HG02623 (cell line): ENCODE data around the gene PRKCH.
A peak's percentile ranks its signal among the peaks of the same experiment; 100 is the strongest.
"Not testable (repeated sequence)": the region's sequence is repeated elsewhere in the genome, so short reads cannot be mapped to it uniquely, and the experiment has no call there.

Experiments used
- ATAC-seq: cut with Tn5 transposase; IDR thresholded peaks from one replicate; pipeline ENCODE4 v1.9.1; 2021; ENCODE audit warnings: moderate library complexity; ENCODE audit not compliant: unreplicated experiment

PRKCH gene

DNA sequence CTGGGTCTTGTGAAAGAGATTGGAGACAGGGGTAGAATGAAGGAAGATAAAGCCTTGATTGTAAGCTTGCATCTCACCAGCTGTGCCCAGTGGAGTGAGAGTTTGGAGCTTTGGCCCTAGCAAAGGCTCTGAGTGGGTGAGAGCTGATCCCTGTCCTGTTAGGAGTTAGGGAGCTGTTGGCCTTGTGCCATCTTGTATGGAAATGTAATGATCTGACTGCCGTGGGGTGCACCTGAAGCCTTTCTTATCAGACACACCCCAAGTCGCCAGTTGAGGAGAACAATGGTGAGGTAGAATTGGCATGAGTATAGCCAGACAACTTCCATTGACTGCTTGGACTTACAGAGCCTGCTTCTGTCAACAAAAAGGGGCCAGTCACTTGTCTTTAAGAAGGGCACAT is 130.1 kb downstream of the PRKCH start:
- no peak for ATAC-seq

- ATAC-seq: no peak
These were observed 130.6 kb downstream of the PRKCH start for GRCh38 chr14:61451891-61452400.

- no peak for ATAC-seq
These were observed 131.1 kb downstream of the PRKCH start for GRCh38 chr14:61452452-61452851.

DNA sequence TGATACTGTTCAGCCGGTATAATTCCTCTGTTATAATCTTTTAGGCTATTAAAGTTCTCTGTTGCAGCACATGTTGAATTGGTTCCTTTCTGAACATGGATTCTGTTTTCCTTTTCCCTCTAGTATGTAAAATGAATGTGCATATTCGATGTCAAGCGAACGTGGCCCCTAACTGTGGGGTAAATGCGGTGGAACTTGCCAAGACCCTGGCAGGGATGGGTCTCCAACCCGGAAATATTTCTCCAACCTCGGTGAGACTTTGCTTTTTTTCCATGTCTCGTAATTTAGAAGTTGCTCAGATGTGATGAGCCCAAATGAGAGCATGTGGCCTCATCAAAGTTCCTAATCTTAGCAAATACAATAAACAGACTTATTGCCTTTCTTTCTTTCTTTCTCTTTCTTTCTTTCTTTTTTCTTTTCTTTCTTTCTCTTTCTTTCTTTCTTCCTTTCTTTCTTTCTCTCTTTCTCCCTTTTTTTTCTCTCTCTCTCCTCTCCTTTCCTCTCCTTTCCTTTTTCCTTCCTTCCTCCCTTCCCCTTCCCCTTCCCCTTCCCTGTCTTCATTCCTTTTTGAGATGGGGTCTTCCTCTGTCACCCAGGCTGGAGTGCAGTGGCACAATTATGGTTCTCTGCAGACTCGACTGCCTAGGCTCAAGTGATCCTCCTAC is 131.9 kb downstream of the PRKCH start:
- no peak for ATAC-seq

DNA sequence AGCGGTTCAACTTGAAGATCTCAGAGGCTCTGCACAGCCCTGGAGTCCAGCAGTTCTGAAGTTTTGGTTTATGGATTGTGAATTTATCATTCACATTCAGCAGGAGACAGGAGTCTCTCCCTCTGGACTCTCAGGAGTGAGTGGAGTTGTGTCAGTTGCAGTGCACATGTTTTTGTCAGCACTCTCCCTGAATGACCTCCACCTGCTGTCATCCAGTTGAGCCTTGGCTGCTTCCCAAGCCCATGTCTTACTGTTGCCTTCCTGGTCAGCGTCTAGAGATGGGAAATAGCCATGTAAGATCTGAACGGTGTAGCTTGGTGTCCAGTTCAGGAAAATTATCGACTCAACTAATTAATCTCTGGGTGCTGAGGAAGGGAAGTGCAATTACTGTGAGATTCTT is 133.2 kb downstream of the PRKCH start:
- no peak for ATAC-seq

DNA sequence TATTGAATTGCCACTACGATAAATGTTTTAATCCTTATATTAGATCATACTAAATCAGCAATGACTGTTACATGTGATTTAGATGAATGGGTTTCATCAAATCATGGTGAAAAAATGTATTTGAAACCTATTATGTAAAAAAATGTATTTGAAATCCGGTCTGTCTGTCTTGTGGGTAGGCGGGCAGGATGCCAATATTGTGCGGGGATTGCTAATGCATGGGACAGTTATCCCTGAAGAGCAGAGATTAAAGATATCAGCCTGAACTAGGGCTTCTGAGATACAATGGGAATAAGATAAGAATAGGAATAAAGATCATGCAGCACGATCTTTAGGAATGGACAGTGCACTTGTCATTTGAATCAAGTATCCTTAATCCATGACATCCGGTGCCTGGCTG is 134.0 kb downstream of the PRKCH start:
- ATAC-seq: no peak

GRCh38 chr14:61456720-61457119 is 135.3 kb downstream of the PRKCH start:
- peak; percentile 83 for ATAC-seq

- ATAC-seq: no peak
These were observed 137.4 kb downstream of the PRKCH start for GRCh38 chr14:61458766-61459165.

DNA sequence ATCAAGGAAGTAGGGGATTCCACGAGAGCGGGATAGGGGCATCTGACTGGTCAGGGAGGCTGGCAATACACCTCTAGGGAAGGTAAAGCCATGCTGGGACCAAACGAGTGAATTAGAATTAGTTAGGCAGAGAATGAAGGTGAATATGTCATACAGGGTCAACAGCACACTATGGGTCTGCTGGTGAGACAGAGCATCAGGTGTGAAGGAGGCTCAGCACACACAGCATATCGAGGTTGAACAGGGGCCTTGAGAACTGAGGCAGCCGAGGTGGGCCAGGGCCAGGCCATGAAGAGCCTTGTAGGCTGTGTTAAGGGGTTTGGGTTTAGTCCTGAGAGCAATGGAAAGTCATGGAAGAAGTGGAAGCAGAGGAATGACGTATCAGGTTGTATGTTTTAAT is 137.8 kb downstream of the PRKCH start:
- ATAC-seq: no peak

DNA sequence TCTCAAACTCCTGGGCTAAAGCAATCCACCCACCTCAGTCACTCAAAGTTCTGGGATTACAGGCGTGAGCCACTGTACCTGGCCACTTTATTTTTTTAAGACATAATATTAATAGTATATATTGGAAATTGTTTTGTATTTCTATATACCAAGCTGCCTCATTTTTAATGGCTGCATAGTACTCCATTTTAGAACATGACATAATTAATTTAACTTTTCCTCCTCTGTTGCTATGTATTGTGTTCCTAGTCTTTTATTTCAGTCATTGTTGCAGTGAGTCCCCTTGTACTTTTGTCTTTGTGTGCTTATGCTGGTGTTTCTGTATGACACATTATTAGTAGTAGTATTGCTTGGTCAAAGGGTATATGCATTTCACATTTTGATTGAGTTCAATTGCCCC is 138.7 kb downstream of the PRKCH start:
- no peak for ATAC-seq

- ATAC-seq: no peak
These were observed 139.6 kb downstream of the PRKCH start for GRCh38 chr14:61460718-61461611.

GRCh38 chr14:61461808-61462275 is 140.5 kb downstream of the PRKCH start:
- ATAC-seq: no peak

DNA sequence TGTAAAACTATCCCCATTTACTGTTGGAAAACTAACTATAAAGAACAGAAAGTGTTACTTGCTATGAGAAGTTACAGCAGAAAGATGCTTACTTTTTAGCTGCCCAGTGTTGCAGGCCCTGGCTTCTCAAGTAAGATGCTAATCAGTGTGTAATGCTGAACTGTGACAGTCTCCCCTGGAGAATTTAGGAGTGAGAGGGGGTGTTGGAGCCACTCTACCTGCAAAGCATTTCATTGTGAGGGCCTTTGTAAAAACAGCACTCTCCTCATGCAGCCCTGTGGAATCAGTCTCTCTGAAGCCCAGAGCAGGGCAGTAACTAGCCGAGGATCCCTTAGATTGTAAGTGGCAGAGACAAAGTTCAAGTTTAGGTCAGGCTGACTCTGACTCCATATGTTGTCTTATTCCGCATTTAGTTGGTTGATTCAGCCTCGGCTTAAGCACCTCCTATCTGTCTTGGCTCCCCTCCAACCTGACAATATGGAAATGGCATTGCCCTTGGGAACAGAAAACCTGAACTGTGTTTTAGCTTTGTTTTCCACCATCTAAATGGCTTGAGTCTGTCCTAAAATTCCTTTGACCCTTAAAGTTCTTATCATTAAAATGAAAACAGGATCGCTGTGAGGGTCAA is 141.3 kb downstream of the PRKCH start:
- no peak for ATAC-seq

DNA sequence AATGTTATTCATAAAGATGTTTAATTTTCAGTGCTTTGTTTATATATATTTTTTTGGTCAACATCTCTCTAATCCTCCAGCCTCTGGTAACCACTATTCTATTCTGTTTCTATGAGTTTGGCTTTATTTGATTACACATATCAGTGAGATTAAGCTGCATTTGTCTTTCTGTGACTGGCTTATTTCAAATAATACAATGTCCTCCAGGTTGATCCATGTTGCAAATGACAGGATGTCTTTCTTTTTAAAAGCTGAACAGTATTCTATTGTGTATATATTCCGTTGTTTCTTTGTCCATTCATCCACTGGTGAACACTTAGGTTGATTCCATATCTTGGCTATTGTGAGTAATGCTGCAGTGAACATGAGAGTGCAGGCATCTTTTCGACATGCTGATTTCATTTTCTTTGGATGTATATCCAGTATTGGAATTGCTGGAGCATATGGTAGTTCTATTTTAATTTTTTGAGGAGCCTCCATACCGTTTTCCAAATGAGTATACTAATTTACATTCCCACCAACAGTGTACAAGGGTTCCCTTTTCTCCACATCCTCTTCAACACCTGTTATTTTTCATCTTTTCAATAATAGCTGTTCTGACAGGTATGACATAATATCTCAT is 142.4 kb downstream of the PRKCH start:
- no peak for ATAC-seq

DNA sequence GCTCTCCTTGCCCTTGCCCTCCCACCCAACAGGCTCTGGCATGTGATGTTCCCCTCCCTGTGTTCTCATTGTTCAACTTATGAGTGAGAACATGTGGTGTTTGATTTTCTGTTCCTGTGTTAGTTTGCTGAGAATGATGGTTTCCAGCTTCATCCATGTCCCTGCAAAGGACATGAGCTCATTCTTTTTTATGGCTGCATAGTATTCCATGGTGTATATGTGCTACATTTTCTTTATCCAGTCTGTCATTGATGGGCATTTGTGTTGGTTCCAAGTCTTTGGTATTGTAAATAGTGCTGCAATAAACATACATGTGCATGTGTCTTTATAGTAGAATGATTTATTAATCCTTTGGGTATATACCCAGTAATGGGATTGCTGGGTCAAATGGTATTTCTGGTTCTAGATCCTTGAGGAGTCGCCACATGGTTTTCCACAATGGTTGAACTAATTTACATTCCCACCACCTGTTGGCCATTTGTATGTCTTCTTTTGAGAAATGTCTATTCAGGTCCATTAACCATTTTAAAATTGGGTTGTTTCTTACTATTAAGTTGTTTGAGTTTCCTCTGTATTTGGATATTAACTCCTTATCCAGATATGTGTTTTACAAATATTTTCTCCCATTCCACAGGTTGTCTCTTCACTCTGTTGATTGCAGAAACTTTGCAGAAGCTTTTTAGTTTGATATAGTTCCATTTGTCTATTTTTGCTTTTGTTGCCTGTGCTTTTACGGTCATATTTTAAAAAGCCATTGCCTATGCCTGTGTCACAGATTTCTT is 143.4 kb downstream of the PRKCH start:
- not testable (repeated sequence) for ATAC-seq

DNA sequence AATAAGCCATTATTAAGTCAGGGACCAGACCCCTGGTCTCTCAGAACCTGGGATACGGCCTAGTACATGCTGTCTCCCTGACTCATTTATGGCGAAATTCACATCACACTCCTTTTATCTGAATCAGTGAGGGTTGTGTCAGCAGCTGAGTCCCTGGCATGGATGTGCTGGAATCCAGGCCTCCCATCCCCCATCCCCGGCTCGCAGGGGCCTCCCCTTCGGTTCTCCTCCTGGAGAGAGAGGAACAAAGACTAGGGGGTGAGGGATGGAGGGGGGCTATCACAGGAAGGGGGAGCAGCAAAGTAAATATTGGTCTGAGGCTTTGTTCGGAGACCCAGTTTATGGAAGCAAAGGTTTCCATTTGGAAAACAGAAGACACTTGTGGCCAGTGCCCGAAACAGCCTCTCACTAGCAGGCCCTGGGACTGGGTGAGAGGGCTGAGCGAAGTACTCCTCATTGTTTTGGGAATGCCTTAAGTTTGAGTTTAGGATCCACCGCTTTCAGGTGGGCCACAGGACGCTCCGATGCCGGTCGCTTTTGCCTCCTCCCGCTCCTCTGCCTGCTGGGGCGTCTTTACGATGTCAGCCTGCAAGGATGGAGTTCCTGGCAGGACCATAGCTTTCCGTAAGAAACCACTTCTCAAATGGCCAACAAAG is 145.0 kb downstream of the PRKCH start:
- ATAC-seq: no peak

DNA sequence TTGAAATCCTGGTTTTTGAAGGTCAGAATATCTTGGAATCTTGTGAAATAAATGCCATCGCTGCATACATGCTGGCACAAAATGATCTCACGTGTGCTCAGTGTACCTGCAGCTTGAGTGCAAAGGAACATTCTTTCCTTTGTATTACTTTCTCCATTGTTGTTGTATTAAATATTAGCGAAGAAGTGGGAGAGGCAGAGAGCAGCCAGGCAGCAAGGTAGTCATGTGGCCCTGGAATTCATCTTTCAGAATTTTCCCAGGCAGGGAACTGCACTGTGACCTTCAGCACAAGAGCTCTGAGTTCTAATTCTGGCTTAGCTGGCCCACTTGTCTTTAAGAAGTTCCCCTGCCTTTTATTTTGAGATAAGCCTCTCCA is 145.5 kb downstream of the PRKCH start:
- ATAC-seq: no peak

GRCh38 chr14:61467296-61467695 is 145.9 kb downstream of the PRKCH start:
- ATAC-seq: no peak

- ATAC-seq: no peak
These were observed 146.9 kb downstream of the PRKCH start for GRCh38 chr14:61468063-61468825.
